Lower leg skin (tissue), 3 donors: Measurements from ENCODE around the gene GPR82.

Experiments used
- CTCF ChIP-seq, 3 donors: fragments of 450-650 bp; IDR thresholded peaks; one replicate each; pipeline ENCODE4 v1.5.1; 2016; ENCODE audit warnings: antibody characterized with exemption in 3 of 3, mild to moderate bottlenecking in 3 of 3, moderate library complexity in 2 of 3
- POLR2A ChIP-seq, 2 donors: fragments of 450-650 bp; IDR thresholded peaks; one replicate each; pipeline ENCODE4 v1.6.1; 2016 to 2017; ENCODE audit warnings: antibody characterized with exemption in 2 of 2, mild to moderate bottlenecking in 1 of 2, moderate library complexity in 1 of 2

GRCh38 chrX:41695426-41695825, 28.6 kb upstream of the GPR82 start:
- TF ChIP-seq POLR2A (IDR thresholded peaks at IDR 0.05) (no peak), CTCF (IDR thresholded peaks at IDR 0.05) (no peak)
